Thoracic aorta (tissue), 2 donors: ENCODE results near the gene ERI3. TPM values are rescaled to one million over a fixed set of nuclear protein-coding genes. Genes with fewer than 3 reads are reported as not detected.

Experiments
- ATAC-seq: fragments of 150-250 bp; one replicate; pipeline ENCODE4 v1.8.0; 2017; ENCODE audit warnings: low read depth; ENCODE audit not compliant: insufficient number of reproducible peaks, low FRiP score
- DNase-seq: peaks from one replicate; pipeline ENCODE4 v3.0.0-alpha.2; 2020; ENCODE audit warnings: low spot score
- H3K27ac ChIP-seq, 2 donors: fragments of 200-600 bp; sonication (generic); 1 replicate in 1 of 2; 2 replicates in 1 of 2; pipeline ENCODE4 v1.5.1; 2016; ENCODE audit warnings: mild to moderate bottlenecking in 2 of 2, moderate library complexity in 2 of 2
- H3K27me3 ChIP-seq: fragments of 200-600 bp; sonication (generic); replicated peaks from 2 replicates; pipeline ENCODE4 v1.6.0; 2016; ENCODE audit warnings: mild to moderate bottlenecking; ENCODE audit not compliant: insufficient read depth
- H3K36me3 ChIP-seq: fragments of 200-600 bp; sonication (generic); one replicate; pipeline ENCODE4 v1.5.1; 2016
- H3K4me1 ChIP-seq, 2 donors: fragments of 200-600 bp; sonication (generic); 1 replicate in 1 of 2; 2 replicates in 1 of 2; pipeline versions ENCODE4 v1.5.1 to v1.6.0; 2016; ENCODE audit warnings: low read depth in 2 of 2, mild to moderate bottlenecking in 1 of 2; ENCODE audit not compliant: control insufficient read depth in 1 of 2
- H3K4me3 ChIP-seq: fragments of 200-600 bp; sonication (generic); 2 replicates; pipeline ENCODE4 v1.5.1; 2016; ENCODE audit warnings: mild to moderate bottlenecking
- H3K9me3 ChIP-seq: fragments of 200-600 bp; sonication (generic); 2 replicates; pipeline ENCODE4 v1.5.1; 2016
- CTCF ChIP-seq: fragments of 200-600 bp; sonication (generic); IDR thresholded peaks from one replicate; pipeline ENCODE4 v1.5.1; 2019; ENCODE audit warnings: antibody characterized with exemption
- total RNA-seq, 2 donors: library from RNA; depleted of rRNA; stranded (reverse); fragments of >200 nt; gene quantifications; one replicate each; pipeline versions ENCODE4 v1.1.0 to v1.2.3, GENCODE V29; 2016

ERI3 gene
- total RNA-seq, 2 donors from 2014 or later = 41.5 to 96.3 TPM

GRCh38 chr1:44220755-44221154 is 134.3 kb downstream of the ERI3 start:
- TF ChIP-seq CTCF = no peak
- Histone ChIP-seq H3K27me3 (no peaks in the 10 kb centered on the region), H3K4me1 (no peaks in the 10 kb centered on the region), H3K27ac (no peak overlapping the region), H3K36me3 (peaks cover 32% of the 10 kb centered on the region), H3K9me3 (no peaks in the 10 kb centered on the region), H3K4me3 (no peak overlapping the region)
- ATAC-seq (no peak), DNase-seq (no peak)

- TF ChIP-seq CTCF = no peak
- no peak for DNase-seq
Observed at GRCh38 chr1:44220001-44220751, 134.9 kb downstream of the ERI3 start.

GRCh38 chr1:44219301-44219626 is 135.8 kb downstream of the ERI3 start:
- no peak for DNase-seq
- no peak for ATAC-seq
- H3K27me3 ChIP-seq = no peaks in the 10 kb centered on the region

More at GRCh38 chr1:44220001-44220751, 134.9 kb downstream of the ERI3 start:
- H3K4me3 ChIP-seq = no peak overlapping the region
- H3K9me3 ChIP-seq = no peaks in the 10 kb centered on the region
- ATAC-seq = no peak
- H3K4me1 ChIP-seq = no peaks in the 10 kb centered on the region
- peaks cover 32% of the 10 kb centered on the region for H3K36me3 ChIP-seq
- H3K27ac ChIP-seq = no peak overlapping the region
- no peaks in the 10 kb centered on the region for H3K27me3 ChIP-seq

GRCh38 chr1:44218503-44219300 is 136.4 kb downstream of the ERI3 start:
- no peaks in the 10 kb centered on the region for H3K9me3 ChIP-seq
- H3K4me3 ChIP-seq = no peak overlapping the region
- TF ChIP-seq CTCF = no peak
- no peak for ATAC-seq
- peaks cover 0 to 12% of the 10 kb centered on the region in 2 donors for H3K4me1 ChIP-seq
- H3K27ac ChIP-seq = no peak overlapping the region
- H3K36me3 ChIP-seq = peaks cover 32% of the 10 kb centered on the region
- no peaks in the 10 kb centered on the region for H3K27me3 ChIP-seq
- DNase-seq = no peak

More at GRCh38 chr1:44219301-44219626, 135.8 kb downstream of the ERI3 start:
- no peak for TF ChIP-seq CTCF
- H3K9me3 ChIP-seq = no peaks in the 10 kb centered on the region
- H3K36me3 ChIP-seq = peaks cover 32% of the 10 kb centered on the region
- H3K4me1 ChIP-seq = peaks cover 0 to 6% of the 10 kb centered on the region in 2 donors
- H3K4me3 ChIP-seq = no peak overlapping the region
- H3K27ac ChIP-seq = no peak overlapping the region

- no peaks in the 10 kb centered on the region for H3K27me3 ChIP-seq
- H3K36me3 ChIP-seq = peaks cover 32% of the 10 kb centered on the region
- ATAC-seq (no peak), DNase-seq (no peak)
- peak; percentile 87 for TF ChIP-seq CTCF
- H3K4me3 ChIP-seq = no peak overlapping the region
- H3K9me3 ChIP-seq = no peaks in the 10 kb centered on the region
- H3K27ac ChIP-seq = no peak overlapping the region
- H3K4me1 ChIP-seq = peaks cover 0 to 14% of the 10 kb centered on the region in 2 donors
Observed at GRCh38 chr1:44217809-44218410, 137.1 kb downstream of the ERI3 start.
